RWPE1 (cell line): ENCODE measurements around the gene HOXD9.

Source experiments
- CTCF ChIA-PET: fragments of 350-600 bp; sonication (Branson Sonifier 250); formaldehyde crosslinking; extraction: SDS; loops from one replicate; lab custom pipeline; 2021; lab: Yijun Ruan, JAX
- POLR2A ChIA-PET: fragments of 400-600 bp; formaldehyde crosslinking; extraction: SDS; loops from one replicate; lab custom pipeline; 2020; ENCODE audit warnings: antibody characterized with exemption; ENCODE audit not compliant: low non-redundant PET; lab: Yijun Ruan, JAX
- DNase-seq: peaks from one replicate; pipeline ENCODE4 v3.0.0; 2012; ENCODE audit warnings: low spot score
- H3K27ac ChIP-seq: fragments of 450-650 bp; 2 replicates; pipeline ENCODE4 v1.5.1; 2017
- TF ChIP-seq, protein P1 (sequence below): fragments of 450-650 bp; conservative IDR thresholded peaks from 2 replicates; pipeline ENCODE4 v1.5.1; 2017; ENCODE audit warnings: low read depth, mild to moderate bottlenecking

HOXD9 gene

DNA sequence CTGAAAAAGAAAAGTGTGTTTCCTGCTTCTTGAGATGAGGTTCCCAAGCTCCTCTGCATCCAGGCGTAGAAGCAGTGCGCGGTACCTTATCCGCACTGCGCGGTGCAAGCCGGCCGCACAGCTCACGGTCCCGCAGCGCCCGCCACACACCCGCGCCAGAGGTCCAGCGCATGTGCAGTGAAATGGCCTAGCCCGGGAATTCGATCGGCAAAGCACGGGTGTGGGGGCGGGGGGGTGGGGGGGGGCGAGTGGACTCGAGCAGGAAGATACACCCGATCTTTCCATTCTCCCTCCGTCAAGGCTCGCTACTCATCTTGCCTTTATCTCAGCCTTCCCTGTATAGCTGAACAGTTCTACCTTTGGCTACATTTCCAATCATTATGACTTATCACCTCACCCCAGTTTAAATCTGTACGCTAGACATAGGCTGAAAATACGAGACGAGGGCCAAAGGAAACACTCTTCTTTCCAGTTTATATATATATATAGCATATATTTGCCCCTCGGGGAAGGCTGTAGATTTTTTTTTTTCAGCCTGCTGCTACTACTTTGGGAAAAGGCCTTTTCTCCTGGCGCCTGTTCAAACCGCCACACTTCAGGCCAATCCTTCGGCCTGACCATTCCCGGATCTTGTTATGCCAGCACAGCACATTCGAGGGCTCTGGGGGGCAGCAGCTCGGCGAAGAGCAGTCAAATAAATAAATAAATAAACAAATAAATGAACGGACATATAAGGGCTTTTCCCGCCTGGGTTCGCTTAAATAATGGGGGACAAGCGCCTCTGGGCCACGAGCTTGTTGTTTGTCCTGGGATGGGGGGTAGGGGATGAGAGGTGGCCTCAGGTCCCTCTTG is 17.4 kb downstream of the HOXD9 start:
- ChIA-PET CTCF (interaction anchor here (0.6 to 3.0 kb wide), 43 partner anchors 9 to 674 kb away, joined by 3 to 38 read pairs (median 4); no protein-coding TSS in a partner anchor), POLR2A (interaction anchor here (1.3 kb wide), 2 partner anchors 29 to 304 kb away, joined by 3 read pairs; no protein-coding TSS in a partner anchor)
- peak overlapping the region; percentile 53 for H3K27ac ChIP-seq
- TF ChIP-seq, protein P1, sequence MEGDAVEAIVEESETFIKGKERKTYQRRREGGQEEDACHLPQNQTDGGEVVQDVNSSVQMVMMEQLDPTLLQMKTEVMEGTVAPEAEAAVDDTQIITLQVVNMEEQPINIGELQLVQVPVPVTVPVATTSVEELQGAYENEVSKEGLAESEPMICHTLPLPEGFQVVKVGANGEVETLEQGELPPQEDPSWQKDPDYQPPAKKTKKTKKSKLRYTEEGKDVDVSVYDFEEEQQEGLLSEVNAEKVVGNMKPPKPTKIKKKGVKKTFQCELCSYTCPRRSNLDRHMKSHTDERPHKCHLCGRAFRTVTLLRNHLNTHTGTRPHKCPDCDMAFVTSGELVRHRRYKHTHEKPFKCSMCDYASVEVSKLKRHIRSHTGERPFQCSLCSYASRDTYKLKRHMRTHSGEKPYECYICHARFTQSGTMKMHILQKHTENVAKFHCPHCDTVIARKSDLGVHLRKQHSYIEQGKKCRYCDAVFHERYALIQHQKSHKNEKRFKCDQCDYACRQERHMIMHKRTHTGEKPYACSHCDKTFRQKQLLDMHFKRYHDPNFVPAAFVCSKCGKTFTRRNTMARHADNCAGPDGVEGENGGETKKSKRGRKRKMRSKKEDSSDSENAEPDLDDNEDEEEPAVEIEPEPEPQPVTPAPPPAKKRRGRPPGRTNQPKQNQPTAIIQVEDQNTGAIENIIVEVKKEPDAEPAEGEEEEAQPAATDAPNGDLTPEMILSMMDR: no peak
- no peak for DNase-seq

DNA sequence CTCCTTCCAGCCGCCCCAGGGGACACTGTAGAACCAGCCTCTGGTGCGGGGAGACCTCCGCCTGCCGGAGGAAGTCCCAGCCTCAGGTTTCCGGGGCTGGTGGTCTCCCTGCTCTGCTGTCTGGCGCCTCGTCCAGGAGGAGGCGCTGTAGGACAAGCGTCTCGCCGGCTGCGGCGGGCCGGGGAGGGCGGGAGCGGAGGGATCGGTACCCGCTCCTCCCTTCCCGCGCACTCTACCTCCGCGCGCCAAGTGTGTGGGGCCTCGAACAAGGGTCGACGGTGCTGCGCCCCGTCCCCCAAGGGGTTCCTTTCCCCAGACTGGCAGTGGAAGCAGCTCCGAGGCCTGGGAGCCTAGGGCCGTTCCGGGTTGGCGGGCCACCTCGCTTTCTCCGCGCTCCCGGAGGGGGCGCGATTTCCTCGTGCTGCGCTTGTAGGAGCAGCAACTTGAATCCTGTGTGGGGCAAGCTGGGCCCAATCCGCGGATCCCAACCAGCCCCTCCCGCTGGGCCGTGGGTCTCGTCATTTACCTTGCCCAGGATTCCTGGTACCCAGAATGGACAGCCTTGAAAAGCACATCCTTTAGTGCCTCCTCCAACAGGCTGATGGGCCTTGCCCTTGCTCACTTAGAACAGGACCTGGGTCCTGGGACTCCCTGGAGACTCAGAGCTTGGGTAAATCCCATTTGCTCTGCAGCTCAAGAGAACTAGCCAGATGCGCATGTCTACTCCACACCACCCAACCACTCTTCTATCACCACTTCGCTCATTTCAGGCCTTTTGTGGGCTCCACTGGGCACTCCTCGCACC is 18.2 kb downstream of the HOXD9 start:
- peak; percentile 83 for DNase-seq
- POLR2A ChIA-PET: interaction anchor here (1.3 kb wide), 2 partner anchors 28 to 303 kb away, joined by 3 read pairs; no protein-coding TSS in a partner anchor

DNA sequence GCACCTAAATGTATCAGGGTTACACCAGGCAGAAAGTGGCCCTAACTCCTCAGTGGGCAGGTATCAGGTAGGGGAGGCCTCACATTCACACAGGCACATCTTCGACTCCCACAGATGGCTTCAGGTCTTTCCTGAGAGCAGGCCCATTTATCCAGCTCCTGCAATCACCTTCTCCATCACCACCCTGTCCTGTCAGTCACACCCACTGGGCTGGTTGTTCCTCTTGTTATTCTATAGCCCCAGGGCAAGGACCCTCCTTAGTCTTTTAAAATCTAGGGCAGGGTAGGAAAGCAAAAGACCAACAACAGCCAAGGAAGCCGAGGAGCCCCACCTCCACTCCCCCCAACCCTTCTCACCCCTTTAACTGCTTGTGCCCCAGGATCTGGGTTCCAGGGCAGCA is 19.8 kb downstream of the HOXD9 start:
- no peak overlapping the region for H3K27ac ChIP-seq
- ChIA-PET POLR2A (no interaction called here), CTCF (interaction anchor here (2.9 to 3.0 kb wide), 2 partner anchors 412 to 496 kb away, joined by 20 to 34 read pairs; no protein-coding TSS in a partner anchor)
- TF ChIP-seq, protein P1: no peak
- DNase-seq: no peak

More for the DNA sequence above, 18.2 kb downstream of the HOXD9 start:
- peak overlapping the region; percentile 53 for H3K27ac ChIP-seq
- CTCF ChIA-PET: interaction anchor here (0.6 to 3.0 kb wide), 52 partner anchors 10 to 517 kb away, joined by 3 to 38 read pairs (median 4); no protein-coding TSS in a partner anchor
- TF ChIP-seq, protein P1: peak; percentile 95

DNA sequence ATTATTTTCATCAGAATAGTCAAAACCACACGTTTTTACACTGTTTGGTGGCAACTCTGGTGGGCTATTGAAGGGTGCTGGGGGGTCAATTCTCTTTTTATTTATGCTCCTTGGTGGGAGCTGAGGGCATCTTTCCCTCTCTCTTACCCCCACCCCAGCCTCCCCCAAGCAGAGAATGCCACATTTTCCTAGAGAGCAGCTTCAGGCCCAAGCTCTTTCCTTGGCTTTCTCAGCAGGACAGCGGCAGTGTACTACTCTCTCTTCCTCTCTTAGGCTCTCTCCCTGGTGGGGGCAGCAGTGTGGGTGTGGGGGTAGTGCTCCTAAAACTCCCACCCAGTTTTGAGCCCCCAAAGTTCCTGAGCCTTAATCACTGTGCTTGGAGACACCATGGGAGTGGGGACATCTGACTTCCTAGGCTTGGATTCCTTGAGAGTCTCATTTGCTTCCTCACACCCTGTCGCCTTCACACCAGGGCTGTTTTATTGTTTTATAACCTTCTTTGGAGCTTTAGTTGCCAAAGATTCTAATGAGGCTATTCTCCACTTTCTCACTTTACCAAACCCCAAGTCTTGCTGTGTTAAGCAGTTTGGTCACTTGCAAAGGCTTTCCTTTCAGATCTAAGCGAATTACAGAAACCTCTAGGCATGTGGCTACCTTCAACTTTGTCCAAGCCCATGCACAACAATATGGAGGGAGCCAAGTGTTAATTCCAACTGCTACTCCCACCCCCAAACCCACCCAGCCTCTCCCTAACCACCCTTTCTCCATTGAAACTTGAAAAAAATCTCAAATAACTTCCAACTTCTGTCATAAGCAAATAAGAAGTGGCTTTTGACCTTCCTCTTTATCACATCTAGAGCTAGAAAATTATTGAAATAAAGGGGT is 22.8 kb downstream of the HOXD9 start:
- no peak overlapping the region for H3K27ac ChIP-seq
- POLR2A ChIA-PET: no interaction called here

DNA sequence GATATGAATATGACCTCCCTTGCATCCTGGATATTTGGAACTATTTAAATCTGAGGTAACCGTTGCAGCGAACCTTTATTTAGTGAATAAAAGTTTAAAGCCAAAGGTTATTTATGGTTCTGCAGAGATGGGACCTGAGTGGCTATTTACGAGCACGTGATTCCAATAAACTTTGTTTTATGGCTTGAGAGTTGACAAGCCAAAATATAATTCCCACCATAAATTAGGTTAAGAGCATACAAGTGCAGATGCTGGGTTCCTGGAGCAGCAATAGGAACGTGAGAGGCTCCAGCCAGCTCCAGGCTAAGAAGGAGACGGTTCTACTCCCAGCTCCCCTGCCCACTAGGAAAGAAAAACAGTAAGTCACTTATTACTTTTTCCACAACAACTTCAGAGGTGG is 23.6 kb downstream of the HOXD9 start:
- H3K27ac ChIP-seq: no peak overlapping the region
- POLR2A ChIA-PET: no interaction called here
- CTCF ChIA-PET: interaction anchor here (0.7 to 1.3 kb wide), 3 partner anchors 309 to 492 kb away, joined by 3 to 5 read pairs (median 3); no protein-coding TSS in a partner anchor
- TF ChIP-seq, protein P1: no peak
- no peak for DNase-seq

More for the DNA sequence above, 22.8 kb downstream of the HOXD9 start:
- TF ChIP-seq, protein P1: no peak
- CTCF ChIA-PET: interaction anchor here (0.6 to 1.3 kb wide), 3 partner anchors 309 to 691 kb away, joined by 3 read pairs; no protein-coding TSS in a partner anchor
- no peak for DNase-seq
